Endothelial cell of umbilical vein (primary cell): Measurements from ENCODE around the gene TXNRD2. TPM values are rescaled to one million over a fixed set of nuclear protein-coding genes. Genes with fewer than 3 reads are reported as not detected.
A peak's percentile ranks its signal among the peaks of the same experiment; 100 is the strongest.

Experiments used
- BruUV-seq: library from RNA; stranded (reverse); fragments of 400-500 nt; replicated peaks from 2 replicates; lab custom pipeline; 2021; lab: Mats Ljungman, UMichigan
- CTCF ChIA-PET: fragments of 300-600, 350-600 bp; sonication (Branson Sonifier 250); formaldehyde crosslinking; loops from one replicate; lab custom pipeline; 2021; ENCODE audit warnings: antibody characterized with exemption, inconsistent platforms; lab: Charles Lee
- POLR2A ChIA-PET: fragments of 300-600, 350-600 bp; sonication (Branson Sonifier 250); formaldehyde crosslinking; loops from one replicate; lab custom pipeline; 2021; ENCODE audit warnings: antibody characterized with exemption, inconsistent platforms; lab: Charles Lee
- DNase-seq: peaks from one replicate; pipeline ENCODE4 v3.0.0-alpha.2; 2011; ENCODE audit warnings: low read depth, low spot score
- FAIRE-seq: peaks from 2 replicates; lab custom pipeline; 2011; peaks lifted over from hg19 to GRCh38; lab: Jason Lieb, UNC
- H2AFZ ChIP-seq: 2 replicates; pipeline ENCODE4 v1.6.0; 2012; ENCODE audit warnings: low read depth, low read length, control low read depth, inconsistent platforms
- H3K27ac ChIP-seq: 2 replicates; pipeline ENCODE4 v1.5.1; 2011; ENCODE audit warnings: low read depth, mild to moderate bottlenecking, control low read depth, low read length, moderate library complexity; ENCODE audit not compliant: insufficient read depth
- H3K27me3 ChIP-seq, 2 experiments: 2 replicates each; pipeline versions ENCODE4 v1.6.0 to v1.6.1; 2011; ENCODE audit warnings: low read length in 2 of 2, mixed read lengths in 1 of 2; ENCODE audit not compliant: control insufficient read depth in 2 of 2, insufficient read depth in 2 of 2
- H3K36me3 ChIP-seq, 2 experiments: 2 replicates in 1 of 2; 3 replicates in 1 of 2; pipeline ENCODE4 v1.5.1; 2011; ENCODE audit warnings: low read length in 2 of 2, mild to moderate bottlenecking in 1 of 2, moderate library complexity in 1 of 2; ENCODE audit not compliant: control insufficient read depth in 2 of 2, insufficient read depth in 2 of 2; ENCODE audit errors: extremely low read depth in 1 of 2
- H3K4me1 ChIP-seq: 3 replicates; pipeline ENCODE4 v1.5.1; 2011; ENCODE audit warnings: mild to moderate bottlenecking, low read length; ENCODE audit not compliant: control insufficient read depth, insufficient read depth; ENCODE audit errors: extremely low read depth
- H3K4me2 ChIP-seq: 2 replicates; pipeline ENCODE4 v1.6.1; 2011; ENCODE audit warnings: low read length, control low read depth, mixed read lengths; ENCODE audit not compliant: insufficient read depth
- H3K4me3 ChIP-seq, 3 experiments: fragments of 200-600 bp in 1 of 3; sonication (generic), shearing (Covaris generic) in 1 of 3; replicated peaks in 1 of 3; 2 replicates each; pipeline ENCODE4 v1.5.1; 2011 to 2016; ENCODE audit warnings: control low read depth in 3 of 3, low read length in 3 of 3, mild to moderate bottlenecking in 2 of 3, inconsistent platforms in 1 of 3, low read depth in 1 of 3, moderate library complexity in 1 of 3; ENCODE audit not compliant: insufficient read depth in 1 of 3
- H3K79me2 ChIP-seq: 2 replicates; pipeline ENCODE4 v1.6.0; 2012; ENCODE audit warnings: low read length, inconsistent platforms; ENCODE audit not compliant: control insufficient read depth, insufficient read depth
- H3K9ac ChIP-seq: replicated peaks from 2 replicates; pipeline ENCODE3; 2011; ENCODE audit warnings: low read length, control low read depth; ENCODE audit not compliant: insufficient read depth; ENCODE audit errors: extremely low read depth
- H3K9me1 ChIP-seq: replicated peaks from 3 replicates; pipeline ENCODE4 v1.6.0; 2011; ENCODE audit warnings: mild to moderate bottlenecking, low read length; ENCODE audit not compliant: control insufficient read depth, insufficient read depth; ENCODE audit errors: extremely low read depth
- H3K9me3 ChIP-seq: replicated peaks from 2 replicates; pipeline ENCODE4 v1.5.1; 2012; ENCODE audit warnings: low read length, inconsistent platforms; ENCODE audit not compliant: control insufficient read depth, insufficient read depth
- H4K20me1 ChIP-seq: replicated peaks from 2 replicates; pipeline ENCODE3; 2011; ENCODE audit warnings: mild to moderate bottlenecking, low read length; ENCODE audit not compliant: control insufficient read depth, insufficient read depth; ENCODE audit errors: extremely low read depth
- JUN ChIP-seq: IDR thresholded peaks from 2 replicates; pipeline ENCODE4 v1.6.1; 2011; ENCODE audit warnings: borderline replicate concordance, low read depth; ENCODE audit not compliant: insufficient read length, insufficient read depth
- POLR2AphosphoS5 ChIP-seq: IDR thresholded peaks from 2 replicates; pipeline ENCODE4 v1.6.1; 2012; ENCODE audit warnings: low read depth, mild to moderate bottlenecking, control low read depth, low read length, moderate library complexity; ENCODE audit not compliant: insufficient read depth
- dilution Hi-C: fragments of 300-500 bp; cut with MboI; formaldehyde crosslinking; loops from one replicate; pipeline ENCODE4 v1.15.0; 2019; ENCODE audit warnings: low sequenced_read_pairs; ENCODE audit not compliant: extremely low pct_ligation_motif_present
- intact Hi-C: fragments of 100-400 bp; cut with micrococcal nuclease; formaldehyde crosslinking; loops from one replicate; pipeline ENCODE4 v1.10.0; 2022
- polyA plus RNA-seq, 4 experiments: library from polyadenylated mRNA; depleted of rRNA in 3 of 4; stranded (reverse) in 3 of 4; unstranded in 1 of 4; fragments of >200 nt; gene quantifications; 2 replicates each; pipeline versions ENCODE4 v1.2.1 to v1.2.3, GENCODE V29; 2011 to 2012; ENCODE audit warnings: missing spikeins in 1 of 4
- total RNA-seq: library from RNA; stranded (reverse); gene quantifications from 2 replicates; pipeline ENCODE4 v1.2.3, GENCODE V29; 2021

Gene TXNRD2
- total and polyA plus RNA-seq, 2 donors (not counting 3 experiments of a cell fraction or from before 2014, with no cell fraction given): 211 to 440 TPM

DNA sequence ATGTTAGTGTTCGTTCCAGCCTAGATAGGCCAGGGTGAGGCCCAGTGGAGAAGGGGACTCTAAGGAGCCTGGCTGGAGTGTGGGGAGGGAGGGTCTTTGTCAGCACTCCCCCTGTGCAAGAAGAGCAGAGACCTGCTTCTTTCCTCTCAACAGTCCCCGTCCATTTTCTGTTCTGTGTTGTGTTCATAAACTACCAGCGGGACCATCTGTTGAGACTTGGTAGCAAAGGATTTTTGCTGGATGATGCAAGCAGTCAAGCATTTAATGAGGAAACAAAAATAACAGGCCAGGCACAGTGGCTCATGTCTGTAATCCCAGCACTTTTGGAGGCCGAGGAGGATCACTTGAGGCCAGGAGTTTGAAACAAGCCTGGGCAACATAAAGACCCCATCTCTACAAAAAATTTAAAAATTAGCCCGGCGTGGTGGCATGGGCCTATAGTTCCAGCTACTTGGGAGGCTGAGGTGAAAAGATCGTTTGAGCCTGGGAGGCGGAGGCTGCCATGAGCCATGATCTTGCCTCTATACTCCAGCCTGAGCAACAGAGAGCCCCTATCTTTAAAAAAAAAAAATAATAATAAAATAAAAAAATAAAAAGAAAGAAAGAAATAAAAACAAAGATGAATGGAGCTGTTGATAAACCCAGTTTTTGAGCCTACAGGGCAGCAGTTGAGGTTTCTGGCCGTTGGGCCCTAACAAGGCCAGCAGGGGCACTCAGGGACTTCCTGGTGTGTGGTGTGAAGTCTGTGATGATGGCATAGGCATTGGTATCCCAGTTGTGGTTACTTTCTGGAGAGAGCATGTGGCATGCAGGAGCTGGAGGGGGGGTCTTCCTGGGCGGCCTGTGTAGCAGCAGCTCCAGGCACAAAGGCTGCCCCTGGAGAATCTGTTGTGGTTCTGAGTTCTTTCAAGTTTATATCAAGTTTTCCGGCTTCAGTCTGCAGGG lies 1.7 kb upstream of the TXNRD2 start:
- ChIA-PET CTCF (interaction anchor here (1.1 to 2.6 kb wide), 7 partner anchors 10 to 219 kb away, joined by 3 to 15 read pairs (median 8); no protein-coding TSS in a partner anchor), POLR2A (interaction anchor here (2.6 kb wide), 1 partner anchor 11 kb away, joined by 7 read pairs; no protein-coding TSS in a partner anchor)
- Histone ChIP-seq H3K9ac (peak overlapping the region; percentile 88), H3K4me1 (peaks cover 49% of the 10 kb centered on the region), H3K27ac (peak overlapping the region; percentile 77), H3K36me3 (no peaks in the 10 kb centered on the region), H3K9me3 (no peaks in the 10 kb centered on the region), H3K4me3 (peak overlapping the region in 2 of 3 experiments; percentile 45 to 86), H3K9me1 (no peaks in the 10 kb centered on the region), H3K79me2 (peaks cover 60% of the 10 kb centered on the region), H3K27me3 (no peaks in the 10 kb centered on the region), H4K20me1 (no peaks in the 10 kb centered on the region), H3K4me2 (peak overlapping the region; percentile 89), H2AFZ (no peak overlapping the region)
- peak; percentile 72 for DNase-seq
- dilution Hi-C loops: no loop called here
- FAIRE-seq: peak; percentile 74
- no peak for TF ChIP-seq JUN
- TF ChIP-seq POLR2AphosphoS5: peak; percentile 25
- TSS peak; percentile 32 for BruUV-seq
- intact Hi-C loops: loop anchor here (1.0 kb wide), 1 partner anchor 51 kb away; no protein-coding TSS in a partner anchor
